HG03432 (cell line): ENCODE data around the gene PDLIM4.

Experiments used
- ATAC-seq: cut with Tn5 transposase; IDR thresholded peaks from one replicate; pipeline ENCODE4 v1.9.1; 2021; ENCODE audit warnings: mild to moderate bottlenecking, moderate library complexity; ENCODE audit not compliant: unreplicated experiment

Gene PDLIM4

DNA sequence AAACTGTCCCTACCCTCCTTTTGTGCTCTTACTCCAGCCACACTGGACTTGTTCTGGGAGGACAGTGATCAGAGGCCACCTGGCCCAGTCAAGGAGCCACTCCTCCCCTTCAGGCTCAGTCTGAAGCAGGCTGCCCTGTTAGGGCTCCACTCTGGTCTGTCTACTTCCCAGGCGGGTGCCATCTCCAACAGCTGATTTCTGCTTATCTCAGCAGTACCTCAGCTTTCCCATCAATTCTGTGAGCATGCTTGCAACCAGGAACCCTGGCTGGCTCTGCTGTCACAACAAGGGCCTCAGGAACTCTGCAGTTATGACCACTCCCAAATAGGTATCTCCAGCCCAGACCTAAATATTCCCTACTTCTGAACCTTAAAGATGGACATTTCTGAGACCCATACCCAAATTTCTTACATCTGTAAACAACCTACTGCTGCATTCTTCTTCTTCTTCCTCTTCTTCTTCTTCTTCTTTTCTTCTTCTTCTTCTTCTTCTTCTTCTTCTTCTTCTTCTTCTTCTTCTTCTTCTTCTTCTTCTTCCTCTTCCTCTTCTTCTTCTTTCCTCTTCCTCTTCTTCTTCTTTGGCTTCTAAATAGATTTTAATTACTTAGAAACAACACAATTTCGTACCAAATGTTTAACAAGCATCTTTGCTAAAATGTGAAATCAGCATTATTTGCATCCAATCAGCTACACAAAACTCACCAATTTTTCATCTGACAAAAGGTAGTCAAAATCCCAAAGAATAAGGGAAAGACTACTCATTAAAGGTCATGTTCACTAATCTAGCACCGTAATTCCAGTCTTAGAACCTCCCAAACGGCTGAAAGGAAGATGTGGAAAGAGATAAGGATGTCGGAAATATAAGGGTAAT lies 23.1 kb downstream of the PDLIM4 start:
- no peak for ATAC-seq

DNA sequence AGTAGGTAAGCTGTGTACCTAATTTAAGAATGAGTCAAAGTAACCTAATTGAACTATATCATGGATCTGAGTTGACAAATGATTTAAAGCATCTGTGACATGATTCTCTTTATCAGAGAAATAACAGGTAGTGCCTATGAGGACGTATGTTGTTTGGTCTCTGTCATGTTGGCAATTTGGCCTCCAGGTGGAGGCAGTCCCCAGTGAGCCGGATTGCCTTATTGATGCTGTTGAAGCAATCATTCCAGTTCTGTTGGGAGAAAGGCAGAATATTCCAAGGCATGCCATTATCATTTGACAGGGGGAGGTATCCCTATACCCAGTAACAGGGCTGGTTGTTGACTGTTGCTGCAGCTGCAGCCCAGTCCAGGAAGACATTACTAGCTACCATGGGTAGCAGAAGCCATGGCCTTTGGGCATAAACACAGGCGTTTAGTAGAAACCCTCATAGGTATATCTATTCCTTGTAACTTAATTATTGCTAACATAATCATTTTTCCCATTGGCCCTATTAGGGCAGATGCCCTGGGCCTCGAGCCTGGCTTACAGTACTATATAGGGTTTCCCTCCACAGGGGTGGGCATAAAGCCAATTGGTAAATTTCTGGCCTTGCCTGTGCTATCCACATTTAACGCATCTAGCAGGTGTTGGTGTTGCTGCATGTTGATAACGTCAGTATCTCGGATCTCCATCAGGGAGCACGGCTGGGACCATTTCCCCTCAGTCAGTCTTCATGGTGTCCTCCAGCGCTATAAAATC lies 24.5 kb downstream of the PDLIM4 start:
- no peak for ATAC-seq

DNA sequence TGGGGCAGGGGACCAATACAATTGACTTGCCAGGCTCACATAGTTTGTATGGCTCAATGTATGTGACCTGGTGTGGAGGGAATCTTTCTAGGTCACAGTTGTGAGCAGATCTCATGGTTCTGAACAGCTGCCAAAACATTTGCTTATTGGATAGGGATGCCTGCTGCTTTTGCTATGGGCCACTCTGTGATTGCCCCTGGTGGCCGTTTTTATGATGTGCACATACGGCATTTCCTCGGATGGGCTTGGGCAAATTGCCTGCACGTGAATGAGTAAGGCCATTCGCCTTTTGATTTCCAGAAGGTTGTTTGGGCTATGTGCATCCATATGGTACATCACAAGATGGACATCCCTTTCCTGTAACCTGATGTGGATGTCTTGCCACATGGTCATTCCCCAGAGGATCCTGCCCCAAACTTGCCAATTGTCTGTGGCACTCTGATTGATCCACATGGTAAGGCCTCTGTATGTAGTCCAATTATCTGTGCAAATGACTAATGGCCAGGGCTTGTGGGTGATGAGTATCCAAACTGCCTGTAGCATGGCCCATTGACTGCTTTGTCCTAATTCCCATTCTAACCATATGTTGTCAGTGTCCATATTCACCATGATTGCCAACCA lies 26.0 kb downstream of the PDLIM4 start:
- no peak for ATAC-seq

DNA sequence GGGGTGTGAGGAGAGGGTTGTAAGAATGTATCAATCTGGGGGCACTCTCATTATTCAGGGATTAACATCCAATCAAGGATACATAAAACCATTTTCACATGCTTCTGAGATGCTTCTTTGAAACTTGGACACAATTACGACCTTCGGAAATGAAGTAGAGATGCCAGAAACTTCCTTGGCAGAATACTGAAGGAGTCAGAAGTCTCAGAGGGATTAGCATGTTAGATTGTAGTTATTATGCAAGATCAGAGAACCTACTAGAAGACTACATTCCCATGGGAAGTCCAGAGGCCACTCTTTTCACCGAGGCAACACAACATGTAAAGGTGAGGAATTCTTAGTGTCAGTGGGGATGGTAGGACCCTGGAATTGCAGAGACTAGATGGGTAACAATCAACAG lies 31.6 kb downstream of the PDLIM4 start:
- no peak for ATAC-seq

DNA sequence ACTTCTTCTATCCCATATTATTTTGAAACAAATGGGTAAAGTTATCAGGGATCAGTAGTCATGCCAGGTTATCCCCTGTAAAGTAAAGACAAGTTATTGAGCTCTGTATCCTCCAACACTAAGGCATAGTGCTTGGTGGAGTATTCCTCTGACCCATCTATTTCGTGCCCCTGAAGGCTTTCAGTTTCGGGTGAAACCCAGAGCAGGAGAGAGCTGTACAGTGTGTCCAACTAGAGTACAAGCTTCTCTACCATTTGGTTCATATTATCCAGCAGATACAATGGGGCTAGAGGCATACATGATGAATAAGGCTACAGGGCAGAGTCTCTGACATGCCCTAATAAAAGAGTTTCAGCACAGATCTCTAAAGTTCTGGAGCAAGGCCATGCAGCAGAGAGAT lies 33.5 kb downstream of the PDLIM4 start:
- no peak for ATAC-seq

DNA sequence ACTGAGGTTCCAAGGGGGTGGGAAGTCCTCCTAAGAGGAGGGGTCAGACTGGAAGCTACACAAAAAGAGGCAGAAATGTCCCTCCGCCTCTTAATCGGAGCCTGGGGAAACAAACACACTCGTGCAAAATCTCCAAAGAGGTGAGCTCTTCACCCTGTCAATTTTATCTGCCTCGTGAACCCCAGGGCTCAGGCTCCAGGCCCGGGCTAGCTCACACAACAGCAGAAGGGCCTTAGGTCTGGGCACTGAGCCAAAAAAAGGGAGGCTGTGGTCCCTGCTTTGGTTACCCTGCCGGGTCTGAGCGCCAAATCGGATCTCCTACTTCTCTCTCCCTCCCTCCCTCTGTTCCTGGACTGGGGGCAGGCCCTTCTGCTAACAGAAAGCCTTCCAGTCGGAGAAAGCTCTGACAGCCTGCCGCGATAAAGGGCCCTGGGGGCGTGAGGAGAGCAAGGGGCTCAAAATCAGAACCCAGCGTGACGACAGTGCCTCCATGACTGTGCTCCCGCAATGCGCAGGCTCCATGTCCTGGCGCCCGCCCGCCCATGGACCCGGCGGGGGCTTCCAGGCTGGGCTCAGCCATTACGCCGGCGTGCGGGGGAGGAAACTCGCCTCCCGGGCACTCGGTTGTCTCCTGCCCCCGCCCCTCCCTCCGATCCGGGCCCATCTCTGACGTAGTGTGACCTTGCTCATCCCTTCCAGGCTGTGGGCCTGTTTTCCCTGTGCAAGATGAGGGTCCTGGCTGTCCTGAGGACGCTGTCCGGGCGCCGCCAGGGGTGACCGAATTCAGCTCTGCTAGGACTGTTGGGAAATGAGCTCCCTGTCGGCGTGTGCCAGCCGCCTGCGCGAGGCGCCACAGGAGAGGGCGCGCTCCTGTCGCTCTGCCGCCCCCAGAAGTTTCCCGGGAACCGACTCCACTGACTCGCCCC lies 35.8 kb downstream of the PDLIM4 start:
- peak; percentile 49 for ATAC-seq

DNA sequence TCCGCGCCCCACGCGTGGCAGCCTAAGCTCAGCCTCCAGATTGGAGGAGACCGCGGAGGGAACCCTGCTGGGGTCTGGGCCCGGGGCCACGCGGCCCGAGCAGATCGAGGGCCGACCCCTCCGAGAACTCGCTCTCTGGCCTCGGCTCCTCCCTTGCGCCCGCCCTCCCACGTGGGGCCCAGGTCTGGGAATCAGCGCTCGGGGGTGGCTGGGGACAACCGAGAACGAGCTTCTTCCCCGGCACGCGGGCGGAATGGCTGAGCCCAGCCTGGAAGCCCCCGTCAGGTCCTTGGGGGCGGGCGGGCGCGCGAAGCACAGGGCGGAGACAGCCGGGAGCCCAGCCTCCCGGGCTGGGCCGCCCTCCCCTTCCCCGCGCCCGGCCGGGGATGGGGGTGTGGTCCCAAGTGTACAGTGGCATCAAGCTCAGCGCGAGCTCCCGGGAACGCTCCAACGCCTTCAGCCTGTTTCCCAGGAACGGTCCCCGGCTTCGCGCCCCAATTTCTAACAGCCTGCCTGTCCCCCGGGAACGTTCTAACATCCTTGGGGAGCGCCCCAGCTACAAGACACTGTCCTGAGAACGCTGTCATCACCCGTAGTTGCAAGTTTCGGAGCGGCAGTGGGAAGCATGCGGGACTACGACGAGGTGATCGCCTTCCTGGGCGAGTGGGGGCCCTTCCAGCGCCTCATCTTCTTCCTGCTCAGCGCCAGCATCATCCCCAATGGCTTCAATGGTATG lies 36.7 kb downstream of the PDLIM4 start, which contains the start of gene SLC22A4:
Gene SLC22A4 (plus strand): TSS at position 403 of the 736 bp plus-strand sequence. CDS start 223 bp downstream, at position 626.
- peak; percentile 82 for ATAC-seq

DNA sequence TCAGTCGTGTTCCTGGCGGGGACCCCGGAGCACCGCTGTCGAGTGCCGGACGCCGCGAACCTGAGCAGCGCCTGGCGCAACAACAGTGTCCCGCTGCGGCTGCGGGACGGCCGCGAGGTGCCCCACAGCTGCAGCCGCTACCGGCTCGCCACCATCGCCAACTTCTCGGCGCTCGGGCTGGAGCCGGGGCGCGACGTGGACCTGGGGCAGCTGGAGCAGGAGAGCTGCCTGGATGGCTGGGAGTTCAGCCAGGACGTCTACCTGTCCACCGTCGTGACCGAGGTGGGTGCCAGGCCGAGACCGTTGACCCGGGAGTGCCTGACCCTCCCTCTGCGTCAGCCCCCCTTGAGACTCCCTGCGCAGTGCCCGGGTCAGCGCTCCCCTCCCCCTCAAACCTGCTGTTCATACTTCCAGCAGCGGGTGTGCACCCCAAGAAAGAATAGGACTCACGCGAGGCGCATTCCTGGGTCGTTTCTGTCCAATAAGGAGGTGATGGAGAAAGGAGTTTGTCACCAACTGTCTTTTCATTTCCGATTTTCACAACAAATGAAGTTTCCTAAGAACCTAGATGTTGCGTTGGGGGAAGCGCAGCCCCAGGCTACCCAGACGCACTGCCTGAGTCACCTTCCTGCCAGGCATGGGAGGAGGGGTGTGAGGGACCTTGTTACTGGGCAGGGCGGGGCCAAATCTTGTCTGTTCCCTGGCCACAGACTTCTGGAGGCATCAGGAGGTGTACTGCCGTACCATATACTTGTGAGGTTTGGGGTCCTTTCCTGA lies 37.4 kb downstream of the PDLIM4 start:
- peak; percentile 27 for ATAC-seq

DNA sequence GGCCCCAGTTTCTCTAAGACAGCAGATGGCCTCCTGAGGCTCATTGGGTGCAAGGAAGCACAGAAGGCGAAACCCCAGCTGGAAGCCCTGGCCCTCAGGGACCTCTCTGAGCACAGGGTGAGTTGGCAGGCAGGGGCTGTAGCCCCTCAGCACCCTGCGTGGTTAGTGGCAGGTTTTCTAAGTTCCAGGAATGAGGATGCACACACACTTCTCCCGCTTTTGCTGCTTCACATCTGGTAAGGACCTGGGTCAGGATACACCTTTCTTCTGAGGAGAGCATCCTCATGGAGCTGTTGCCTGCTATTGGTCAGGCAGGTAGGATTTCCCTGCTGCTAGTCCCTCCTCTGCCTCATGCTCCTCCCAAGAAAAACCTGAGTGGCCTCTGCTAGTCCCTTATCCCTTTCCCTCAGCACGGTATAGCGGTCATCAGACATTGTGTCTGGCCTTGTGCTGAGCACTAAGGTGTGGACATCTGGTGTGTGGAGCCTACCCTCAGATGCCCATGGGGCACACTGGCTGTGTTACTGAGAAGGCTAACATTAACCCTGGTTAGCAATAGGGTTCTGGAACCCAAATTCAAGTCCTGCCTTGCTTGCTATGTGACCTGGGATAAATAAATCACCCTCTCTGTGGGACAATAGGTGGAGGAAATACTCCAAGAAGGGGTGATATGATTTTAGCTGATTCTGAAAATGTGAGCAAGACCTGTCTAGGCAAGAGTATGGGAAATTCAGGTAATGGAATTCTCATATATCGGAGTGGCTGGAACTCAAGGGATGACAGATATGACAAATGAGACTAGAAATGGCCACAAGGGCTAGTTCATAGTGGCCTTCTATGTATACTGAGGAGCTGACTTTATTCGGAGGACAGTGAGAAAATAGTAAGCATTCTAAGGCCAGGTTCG lies 38.3 kb downstream of the PDLIM4 start:
- ATAC-seq: no peak

DNA sequence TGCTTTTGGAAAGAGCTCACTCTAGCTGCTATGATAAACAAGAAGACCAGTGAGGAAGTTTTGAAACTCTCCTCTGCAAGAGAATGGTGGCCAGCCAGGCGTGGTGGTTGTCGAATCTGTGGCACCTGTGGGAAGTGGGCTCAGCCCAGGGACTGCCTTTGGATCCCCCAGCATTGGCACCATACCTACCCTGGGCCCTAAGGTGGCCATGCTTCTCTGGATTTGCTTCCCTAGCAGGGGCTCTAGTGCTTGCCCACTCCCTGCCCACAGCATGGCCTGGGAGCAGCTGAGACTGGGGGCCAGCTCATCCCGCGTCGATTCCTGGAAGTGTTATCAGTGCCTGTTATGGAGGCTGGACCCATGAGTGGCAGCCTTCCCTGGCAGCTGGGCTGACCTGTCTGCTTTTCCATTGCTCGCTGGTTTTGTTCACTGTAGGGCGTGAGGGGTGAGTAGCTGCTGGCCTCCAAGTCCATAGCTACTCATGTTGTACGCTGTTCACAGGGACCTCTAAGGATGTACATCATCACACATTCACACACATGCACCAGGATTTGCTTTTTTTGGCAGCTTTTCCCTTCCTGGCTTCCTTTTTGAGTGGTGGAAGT lies 39.0 kb downstream of the PDLIM4 start:
- no peak for ATAC-seq

DNA sequence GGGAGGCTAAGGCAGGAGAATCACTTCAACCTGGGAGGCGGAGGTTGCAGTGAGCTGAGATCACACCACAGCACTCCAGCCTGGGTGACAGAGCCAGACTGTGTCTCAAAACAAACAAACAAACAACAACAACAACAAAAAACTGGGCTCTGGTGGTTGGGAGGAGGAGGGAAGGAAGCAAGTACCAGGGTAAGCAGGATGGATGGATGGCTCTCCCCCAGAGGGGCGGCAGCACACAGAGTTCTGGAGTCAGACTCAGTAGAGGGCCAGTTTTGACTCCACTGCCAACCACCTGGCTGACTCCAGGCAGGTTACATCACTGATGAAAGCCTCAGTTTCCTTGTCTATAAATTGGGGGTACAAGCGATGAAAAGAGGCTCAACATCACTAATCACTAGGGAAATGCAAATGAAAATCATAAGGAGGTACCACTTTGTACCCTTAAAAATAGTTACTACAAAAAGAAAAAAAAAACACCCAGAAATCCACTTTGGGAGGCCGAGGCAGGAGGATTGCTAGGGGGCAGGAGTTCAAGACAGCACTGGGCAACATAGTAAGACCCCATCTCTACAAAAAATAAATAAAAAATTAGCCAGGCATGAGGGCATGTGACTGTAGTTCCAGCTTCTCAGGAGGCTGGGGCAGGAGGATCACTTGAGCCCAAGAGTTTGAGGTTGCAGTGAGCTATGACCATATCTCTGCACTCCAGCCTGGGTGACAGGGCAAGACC lies 39.9 kb downstream of the PDLIM4 start:
- no peak for ATAC-seq

DNA sequence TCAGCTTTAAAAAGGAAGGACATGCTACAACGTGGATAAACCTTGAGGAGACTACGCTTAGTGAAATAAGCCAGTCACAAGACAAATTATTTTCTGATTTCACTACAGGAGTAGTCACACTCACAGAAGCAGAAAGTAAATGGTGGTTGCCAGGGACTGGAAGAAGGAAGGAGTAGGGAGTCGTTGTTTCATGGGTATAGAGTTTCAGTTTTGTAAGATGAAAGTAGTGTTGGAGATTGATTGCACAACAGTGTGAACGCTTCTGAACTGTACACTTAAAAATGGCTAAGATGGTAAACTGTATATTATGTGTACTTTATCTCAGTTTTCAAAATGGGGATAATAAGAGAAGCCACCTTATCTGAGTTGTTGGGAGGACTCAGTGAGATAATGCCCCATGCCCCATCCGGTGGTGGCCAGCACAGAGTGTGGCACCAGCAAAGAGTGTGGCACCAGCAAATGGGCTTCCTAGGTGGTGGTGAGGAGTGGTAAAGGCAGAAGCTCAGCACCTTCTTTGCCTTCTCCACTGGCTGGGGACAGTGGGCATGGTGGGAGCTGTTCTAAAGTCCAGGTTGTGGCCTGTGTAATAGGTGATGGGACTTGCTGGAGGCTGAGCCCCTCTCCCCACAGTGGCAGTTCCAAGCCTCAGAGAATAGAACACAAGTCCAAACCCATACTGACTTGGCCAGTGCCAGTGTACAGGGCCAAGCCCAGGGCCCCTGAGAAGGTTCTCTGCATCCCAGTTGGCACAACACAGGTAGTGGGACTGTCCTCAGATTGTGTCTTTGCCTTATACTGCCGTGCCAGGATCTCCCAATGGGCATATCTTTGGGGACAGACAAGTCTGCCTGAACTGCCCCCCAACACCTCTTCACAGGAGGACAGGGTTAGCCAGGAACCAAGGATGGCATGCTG lies 41.1 kb downstream of the PDLIM4 start:
- ATAC-seq: no peak

DNA sequence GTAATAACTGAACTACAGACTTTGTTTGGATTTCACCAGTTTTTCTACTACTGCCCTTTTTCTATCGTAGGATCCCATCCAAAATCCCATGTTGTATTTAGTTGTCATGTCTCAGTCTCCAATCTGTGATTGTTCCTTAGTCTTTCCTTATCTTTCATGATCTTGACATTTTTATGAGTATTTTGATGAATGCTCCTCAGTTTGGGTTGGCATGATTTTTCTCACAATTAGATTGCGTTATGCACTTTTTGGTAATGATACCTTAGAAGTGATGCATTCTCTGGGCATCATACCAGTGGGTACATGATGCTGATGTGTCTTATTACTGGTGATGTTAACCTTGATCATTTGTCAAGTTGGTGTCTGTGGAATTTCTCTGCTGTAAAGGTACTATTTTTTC lies 42.4 kb downstream of the PDLIM4 start:
- no peak for ATAC-seq

DNA sequence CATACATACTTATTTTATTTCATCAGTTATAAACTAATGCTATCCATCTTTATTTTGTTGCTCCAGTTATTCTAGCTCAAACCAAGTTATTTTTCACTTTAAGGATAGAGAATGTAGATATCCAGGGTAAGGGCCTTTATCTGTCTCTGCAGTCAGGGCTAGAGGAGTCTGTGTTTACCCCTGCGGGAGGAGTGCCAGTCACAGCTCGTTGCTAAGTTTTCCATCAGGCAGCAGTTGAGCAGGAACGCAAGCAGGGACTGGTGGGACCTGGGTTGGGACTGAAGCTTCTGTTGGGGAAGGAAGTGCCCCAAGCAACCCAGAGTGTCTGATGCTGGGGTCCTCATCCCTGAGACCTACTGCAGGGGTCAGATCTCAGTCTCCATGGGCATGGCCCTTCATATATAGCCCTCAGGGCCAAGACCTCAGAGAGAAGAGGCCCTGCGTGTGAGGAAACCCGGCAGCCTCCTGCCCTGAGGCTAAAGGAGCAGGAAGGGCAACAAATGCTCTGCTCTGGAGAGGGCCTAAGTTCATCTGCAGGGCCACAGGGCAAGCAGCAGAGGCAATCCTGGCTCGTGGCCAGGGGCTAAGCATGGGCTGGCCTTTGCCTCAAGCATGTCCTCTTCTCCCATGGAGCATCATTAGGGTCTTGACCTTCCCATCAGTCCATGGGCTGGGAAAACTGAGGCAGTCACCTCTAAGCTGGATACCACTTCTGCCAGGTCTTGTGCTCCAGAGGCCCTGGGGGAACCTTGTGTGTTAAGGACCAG lies 43.3 kb downstream of the PDLIM4 start:
- no peak for ATAC-seq
